Endothelial cell (in vitro differentiated cells): ENCODE data around the gene HAND1. TPM values are rescaled to one million over a fixed set of nuclear protein-coding genes. Genes with fewer than 3 reads are reported as not detected.

Source experiments
- DNase-seq: peaks from one replicate; pipeline ENCODE4 v3.0.0; 2021; ENCODE audit warnings: low spot score
- H3K27ac Mint-ChIP-seq: one replicate; pipeline ENCODE4 v1.8.0; 2021; ENCODE audit warnings: mixed read lengths, inconsistent platforms; ENCODE audit not compliant: unreplicated experiment
- H3K27me3 Mint-ChIP-seq: one replicate; pipeline ENCODE4 v1.8.0; 2021; ENCODE audit warnings: mild to moderate bottlenecking, moderate library complexity, mixed read lengths, inconsistent platforms; ENCODE audit not compliant: unreplicated experiment
- H3K36me3 Mint-ChIP-seq: one replicate; pipeline ENCODE4 v1.8.0; 2021; ENCODE audit warnings: mild to moderate bottlenecking, low read depth, mixed read lengths, inconsistent platforms; ENCODE audit not compliant: unreplicated experiment
- H3K4me1 Mint-ChIP-seq: one replicate; pipeline ENCODE4 v1.8.0; 2021; ENCODE audit warnings: mild to moderate bottlenecking, mixed read lengths, inconsistent platforms; ENCODE audit not compliant: unreplicated experiment
- H3K4me3 Mint-ChIP-seq: one replicate; pipeline ENCODE4 v1.8.0; 2021; ENCODE audit warnings: mild to moderate bottlenecking, mixed read lengths, inconsistent platforms; ENCODE audit not compliant: unreplicated experiment
- H3K9me3 Mint-ChIP-seq: one replicate; pipeline ENCODE4 v1.8.0; 2021; ENCODE audit warnings: mixed read lengths, inconsistent platforms; ENCODE audit not compliant: unreplicated experiment
- CTCF ChIP-seq: fragments of 200-600 bp; sonication (generic); IDR thresholded peaks from one replicate; pipeline ENCODE4 v1.5.0; 2021; ENCODE audit warnings: antibody characterized with exemption; ENCODE audit not compliant: unreplicated experiment
- total RNA-seq: library from RNA; stranded (reverse); fragmentation: NEBNext Ultra II Directional; extraction: Animal tissue kit (Norgen Biotek cat#: 25700); gene quantifications from one replicate; pipeline ENCODE4 v1.2.1, GENCODE V29; 2021; ENCODE audit not compliant: unreplicated experiment

Gene HAND1
- total RNA-seq, 1 donor from 2014 or later = 0.95 TPM

DNA sequence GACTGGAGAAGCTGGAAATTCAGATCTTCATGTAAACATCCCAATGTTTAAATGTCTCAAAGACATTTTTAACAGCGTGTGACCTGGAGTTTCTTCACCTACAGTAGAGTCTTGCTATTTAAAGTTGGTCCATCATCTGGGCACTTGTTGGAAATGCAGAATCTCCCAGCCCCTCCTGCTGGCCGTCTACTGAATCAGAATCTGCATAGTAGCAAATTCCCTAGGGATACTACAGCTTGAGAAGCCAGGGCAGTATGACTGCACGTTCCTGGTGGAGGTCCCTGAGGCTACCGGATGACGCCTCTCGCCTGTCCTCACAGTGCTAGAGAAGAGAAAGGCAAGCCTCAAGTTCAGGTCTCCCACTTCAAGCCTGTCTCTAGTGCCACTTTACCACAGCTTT lies 16.5 kb downstream of the HAND1 start:
- no peak for DNase-seq
- H3K36me3 Mint-ChIP-seq = no peaks in the 10 kb centered on the region
- no peaks in the 10 kb centered on the region for H3K9me3 Mint-ChIP-seq
- H3K27me3 Mint-ChIP-seq = no peaks in the 10 kb centered on the region
- H3K4me1 Mint-ChIP-seq = peaks cover 9% of the 10 kb centered on the region
- H3K27ac Mint-ChIP-seq = no peak overlapping the region
- peak; percentile 37 for TF ChIP-seq CTCF
- H3K4me3 Mint-ChIP-seq = no peak overlapping the region

- H3K9me3 Mint-ChIP-seq = no peaks in the 10 kb centered on the region
These were observed 17.9 kb downstream of the HAND1 start for GRCh38 chr5:154460172-154460571.

DNA sequence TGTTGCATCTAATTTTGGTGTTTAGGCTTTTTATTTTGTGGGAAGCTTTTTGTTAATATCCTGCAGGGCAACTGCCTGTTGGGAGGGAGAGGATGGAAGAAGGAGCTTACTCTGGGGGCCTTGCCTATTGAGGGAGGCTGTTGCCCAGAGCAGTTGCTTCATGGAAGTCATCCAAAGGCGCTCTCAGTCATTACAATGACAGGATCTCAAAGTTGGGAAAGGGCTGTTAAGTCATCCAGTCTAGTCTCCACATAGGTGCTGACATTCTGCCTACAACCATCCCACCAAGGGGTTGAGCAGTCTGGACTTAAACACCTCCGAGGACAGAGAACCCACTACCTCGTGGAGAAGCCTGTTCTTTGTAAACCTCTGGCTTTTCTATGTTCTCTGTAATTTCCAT lies 19.0 kb downstream of the HAND1 start:
- H3K9me3 Mint-ChIP-seq = no peaks in the 10 kb centered on the region
- H3K27ac Mint-ChIP-seq = no peak overlapping the region
- no peak overlapping the region for H3K4me3 Mint-ChIP-seq
- no peaks in the 10 kb centered on the region for H3K27me3 Mint-ChIP-seq
- H3K36me3 Mint-ChIP-seq = peaks cover 12% of the 10 kb centered on the region
- TF ChIP-seq CTCF = no peak
- DNase-seq = no peak
- H3K4me1 Mint-ChIP-seq = peaks cover 19% of the 10 kb centered on the region

More at GRCh38 chr5:154460172-154460571, 17.9 kb downstream of the HAND1 start:
- Mint-ChIP-seq H3K4me3 (no peak overlapping the region), H3K36me3 (peaks cover 6% of the 10 kb centered on the region), H3K4me1 (peaks cover 19% of the 10 kb centered on the region), H3K27me3 (no peaks in the 10 kb centered on the region), H3K27ac (no peak overlapping the region)
- no peak for TF ChIP-seq CTCF
- DNase-seq = no peak

DNA sequence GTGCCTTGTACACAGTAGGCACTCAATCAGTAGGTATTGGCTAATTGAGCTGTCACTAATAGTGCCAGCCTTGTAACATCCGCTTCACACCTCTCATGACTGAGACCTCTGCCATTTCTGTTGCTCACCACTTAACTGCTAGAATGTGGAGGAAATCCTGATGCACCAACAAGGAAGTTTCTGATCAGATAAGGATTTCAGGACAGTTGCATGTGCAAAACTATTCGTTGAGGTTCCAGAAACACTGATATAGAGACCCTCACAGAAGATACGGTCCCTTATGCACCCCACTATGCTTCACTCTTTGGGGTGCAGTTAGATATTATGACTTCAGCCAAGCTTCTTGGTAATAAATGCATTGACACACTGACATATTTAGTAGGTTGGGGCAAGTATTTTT lies 21.5 kb downstream of the HAND1 start:
- Mint-ChIP-seq H3K4me3 (no peak overlapping the region), H3K36me3 (peaks cover 24% of the 10 kb centered on the region)
- TF ChIP-seq CTCF = no peak

DNA sequence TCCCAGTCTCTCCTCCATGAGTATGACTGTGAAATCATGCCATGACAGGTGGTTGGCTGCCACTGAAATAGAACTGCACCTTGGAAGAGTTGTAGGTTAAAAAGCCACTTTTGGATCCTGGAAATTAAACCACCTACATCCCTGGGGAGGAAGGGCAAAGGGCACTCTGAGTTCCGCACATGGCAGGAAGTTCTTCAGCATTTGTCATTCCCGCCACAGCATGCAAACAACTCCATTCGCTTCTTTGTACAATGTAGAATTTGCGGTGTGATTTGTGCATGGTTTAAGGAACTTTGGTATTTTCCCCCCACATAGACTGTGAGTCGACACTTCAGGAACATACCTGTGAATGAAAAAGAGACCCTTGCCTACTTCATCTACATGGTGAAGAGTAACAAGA lies 22.4 kb downstream of the HAND1 start:
- DNase-seq = no peak
- H3K4me3 Mint-ChIP-seq = peak overlapping the region; percentile 0
- no peaks in the 10 kb centered on the region for H3K9me3 Mint-ChIP-seq
- no peak overlapping the region for H3K27ac Mint-ChIP-seq
- no peak for TF ChIP-seq CTCF
- H3K4me1 Mint-ChIP-seq = peaks cover 15% of the 10 kb centered on the region
- peaks cover 24% of the 10 kb centered on the region for H3K36me3 Mint-ChIP-seq
- H3K27me3 Mint-ChIP-seq = peaks cover 2% of the 10 kb centered on the region

More for the DNA sequence above, 21.5 kb downstream of the HAND1 start:
- no peak for DNase-seq
- H3K27me3 Mint-ChIP-seq = peaks cover 1% of the 10 kb centered on the region
- no peak overlapping the region for H3K27ac Mint-ChIP-seq
- peaks cover 15% of the 10 kb centered on the region for H3K4me1 Mint-ChIP-seq
- no peaks in the 10 kb centered on the region for H3K9me3 Mint-ChIP-seq
